Effector memory CD8-positive, alpha-beta T cell (primary cell): ENCODE data around the gene NOC2L.
A peak's percentile ranks its signal among the peaks of the same experiment; 100 is the strongest.

Source experiments
- ATAC-seq: fragments of 150-1000 bp; cut with Tn5 transposase; replicated peaks from 2 replicates; pipeline ENCODE4 v1.10.0; 2021; ENCODE audit warnings: mild to moderate bottlenecking, moderate library complexity
- DNase-seq, 3 experiments: peaks; one replicate each; pipeline ENCODE4 v3.0.0; 2021
- H3K27ac Mint-ChIP-seq, 2 donors: one replicate each; pipeline ENCODE4 v1.8.0; 2022; ENCODE audit warnings: mild to moderate bottlenecking in 2 of 2, mixed read lengths in 2 of 2, moderate library complexity in 2 of 2
- H3K27me3 Mint-ChIP-seq, 2 donors: one replicate each; pipeline ENCODE4 v1.8.0; 2022; ENCODE audit warnings: mixed read lengths in 2 of 2
- H3K36me3 Mint-ChIP-seq: one replicate; pipeline ENCODE4 v1.8.0; 2022; ENCODE audit warnings: mild to moderate bottlenecking, moderate library complexity, mixed read lengths; ENCODE audit not compliant: insufficient read depth
- H3K4me1 Mint-ChIP-seq, 2 donors: one replicate each; pipeline ENCODE4 v1.8.0; 2022; ENCODE audit warnings: low read depth in 2 of 2, mixed read lengths in 2 of 2
- H3K4me3 Mint-ChIP-seq, 2 donors: one replicate each; pipeline ENCODE4 v1.8.0; 2022; ENCODE audit warnings: mild to moderate bottlenecking in 2 of 2, mixed read lengths in 2 of 2, moderate library complexity in 2 of 2
- H3K9me3 Mint-ChIP-seq, 2 donors: one replicate each; pipeline ENCODE4 v1.8.0; 2022; ENCODE audit warnings: mixed read lengths in 2 of 2

The NOC2L gene

GRCh38 chr1:942864-943533 is 16.1 kb downstream of the NOC2L start:
- H3K9me3 Mint-ChIP-seq, result no peaks in the 10 kb centered on the region
- no peak overlapping the region for H3K4me3 Mint-ChIP-seq
- peaks cover 7% of the 10 kb centered on the region for H3K36me3 Mint-ChIP-seq
- H3K4me1 Mint-ChIP-seq, result peaks cover 7 to 10% of the 10 kb centered on the region in 2 donors
- peaks cover 18 to 39% of the 10 kb centered on the region in 2 donors for H3K27me3 Mint-ChIP-seq
- no peak for DNase-seq
- ATAC-seq, result no peak
- H3K27ac Mint-ChIP-seq, result no peak overlapping the region

GRCh38 chr1:942411-942821 is 16.6 kb downstream of the NOC2L start:
- H3K27me3 Mint-ChIP-seq, result peaks cover 22 to 45% of the 10 kb centered on the region in 2 donors
- no peak overlapping the region for H3K27ac Mint-ChIP-seq
- H3K36me3 Mint-ChIP-seq, result peaks cover 7% of the 10 kb centered on the region
- peak; percentile 13 for ATAC-seq
- no peaks in the 10 kb centered on the region for H3K9me3 Mint-ChIP-seq
- peaks cover 7 to 10% of the 10 kb centered on the region in 2 donors for H3K4me1 Mint-ChIP-seq
- H3K4me3 Mint-ChIP-seq, result no peak overlapping the region
- DNase-seq, result no peak

GRCh38 chr1:941588-942383 is 17.3 kb downstream of the NOC2L start:
- DNase-seq, result no peak
- peaks cover 7 to 10% of the 10 kb centered on the region in 2 donors for H3K4me1 Mint-ChIP-seq

DNA sequence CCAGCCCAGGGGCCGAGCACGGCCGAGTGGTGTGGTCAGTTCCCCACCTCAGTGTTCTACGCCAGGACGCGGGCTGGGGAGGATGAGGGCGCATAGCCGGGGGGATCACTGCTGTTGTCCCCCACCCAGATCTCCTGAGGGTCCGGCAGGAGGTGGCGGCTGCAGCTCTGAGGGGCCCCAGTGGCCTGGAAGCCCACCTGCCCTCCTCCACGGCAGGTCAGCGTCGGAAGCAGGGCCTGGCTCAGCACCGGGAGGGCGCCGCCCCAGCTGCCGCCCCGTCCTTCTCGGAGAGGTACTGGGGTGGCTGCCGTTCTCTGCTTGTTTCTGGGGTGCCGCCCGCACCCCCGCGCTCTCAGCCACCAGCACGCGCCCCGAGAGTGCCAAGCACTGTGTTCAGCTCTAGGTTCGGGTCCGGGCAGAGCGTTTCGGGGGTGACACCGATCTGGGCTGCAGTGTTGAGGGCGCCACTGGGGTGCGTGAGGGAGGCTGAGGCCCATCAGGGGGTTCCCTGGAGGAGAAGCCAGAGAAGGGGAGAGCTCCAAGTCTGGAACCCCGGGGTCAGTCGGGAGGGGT is 18.0 kb downstream of the NOC2L start:
- Mint-ChIP-seq H3K36me3 (peaks cover 7% of the 10 kb centered on the region), H3K4me1 (peaks cover 7 to 10% of the 10 kb centered on the region in 2 donors), H3K27me3 (peaks cover 22 to 52% of the 10 kb centered on the region in 2 donors), H3K4me3 (peak overlapping the region; percentile 84 to 85), H3K9me3 (no peaks in the 10 kb centered on the region), H3K27ac (no peak overlapping the region)
- DNase-seq (no peak), ATAC-seq (peak; percentile 2)

More at GRCh38 chr1:941588-942383, 17.3 kb downstream of the NOC2L start:
- ATAC-seq, result peak; percentile 30
- H3K27ac Mint-ChIP-seq, result no peak overlapping the region
- no peaks in the 10 kb centered on the region for H3K9me3 Mint-ChIP-seq
- H3K36me3 Mint-ChIP-seq, result peaks cover 7% of the 10 kb centered on the region
- peaks cover 22 to 49% of the 10 kb centered on the region in 2 donors for H3K27me3 Mint-ChIP-seq
- peak overlapping the region; percentile 84 to 85 for H3K4me3 Mint-ChIP-seq

GRCh38 chr1:940107-941014 is 18.7 kb downstream of the NOC2L start:
- peak; percentile 35 for ATAC-seq
- H3K9me3 Mint-ChIP-seq, result no peaks in the 10 kb centered on the region
- H3K27me3 Mint-ChIP-seq, result peaks cover 26 to 56% of the 10 kb centered on the region in 2 donors
- no peak overlapping the region for H3K27ac Mint-ChIP-seq
- H3K4me3 Mint-ChIP-seq, result peak overlapping the region; percentile 84 to 85
- H3K36me3 Mint-ChIP-seq, result peaks cover 7% of the 10 kb centered on the region
- H3K4me1 Mint-ChIP-seq, result peaks cover 4 to 10% of the 10 kb centered on the region in 2 donors
- DNase-seq, result no peak

DNA sequence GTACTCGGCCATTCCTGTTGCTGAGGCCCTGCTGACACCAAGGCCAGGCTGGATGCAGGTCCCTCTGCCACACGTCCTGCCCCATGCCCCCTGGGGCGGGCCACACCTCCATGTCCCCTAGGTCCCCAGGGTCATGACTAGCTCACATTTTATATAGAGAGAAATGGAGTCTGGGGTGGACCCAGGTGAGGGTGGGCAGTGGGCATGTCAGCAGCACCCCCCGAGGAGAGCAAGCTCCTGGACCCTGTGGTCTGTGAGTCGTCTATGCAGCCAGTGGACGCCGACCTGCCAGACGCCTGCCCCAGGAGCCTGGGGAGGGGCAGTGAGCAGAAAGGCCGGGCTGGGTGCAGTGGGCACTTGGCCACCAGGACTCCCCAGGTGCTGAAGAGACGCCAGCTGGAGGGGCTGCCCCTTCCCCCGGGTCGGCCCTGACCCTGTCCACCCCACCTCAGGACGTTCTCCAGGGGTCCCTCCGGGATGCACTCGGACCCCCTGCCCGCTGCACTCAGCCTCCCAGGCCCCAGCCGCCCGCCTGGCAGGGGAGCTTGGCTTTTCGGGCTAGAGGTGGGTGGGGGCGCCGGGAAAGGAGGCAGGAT is 19.4 kb downstream of the NOC2L start:
- Mint-ChIP-seq H3K4me1 (peaks cover 4 to 10% of the 10 kb centered on the region in 2 donors), H3K27me3 (peaks cover 32 to 64% of the 10 kb centered on the region in 2 donors), H3K27ac (no peak overlapping the region), H3K36me3 (peaks cover 10% of the 10 kb centered on the region), H3K9me3 (no peaks in the 10 kb centered on the region), H3K4me3 (no peak overlapping the region)
- ATAC-seq, result no peak
- DNase-seq, result no peak

- H3K9me3 Mint-ChIP-seq, result no peaks in the 10 kb centered on the region
- H3K27ac Mint-ChIP-seq, result no peak overlapping the region
- H3K4me3 Mint-ChIP-seq, result no peak overlapping the region
- peaks cover 4 to 10% of the 10 kb centered on the region in 2 donors for H3K4me1 Mint-ChIP-seq
- H3K27me3 Mint-ChIP-seq, result peaks cover 32 to 66% of the 10 kb centered on the region in 2 donors
- DNase-seq, result no peak
- no peak for ATAC-seq
- peaks cover 6% of the 10 kb centered on the region for H3K36me3 Mint-ChIP-seq
Measured at GRCh38 chr1:938711-939489, 20.2 kb downstream of the NOC2L start.

GRCh38 chr1:938088-938683 is 20.9 kb downstream of the NOC2L start:
- Mint-ChIP-seq H3K27me3 (peaks cover 32 to 68% of the 10 kb centered on the region in 2 donors), H3K4me1 (peaks cover 4 to 10% of the 10 kb centered on the region in 2 donors), H3K27ac (peak overlapping the region in 1 of 2 donors; percentile 68), H3K4me3 (no peak overlapping the region), H3K9me3 (no peaks in the 10 kb centered on the region), H3K36me3 (peaks cover 6% of the 10 kb centered on the region)
- ATAC-seq, result no peak
- no peak for DNase-seq

- Mint-ChIP-seq H3K4me3 (no peak overlapping the region), H3K27ac (peak overlapping the region in 1 of 2 donors; percentile 68), H3K9me3 (no peaks in the 10 kb centered on the region), H3K4me1 (peaks cover 4 to 6% of the 10 kb centered on the region in 2 donors), H3K36me3 (peaks cover 6% of the 10 kb centered on the region), H3K27me3 (peaks cover 32 to 70% of the 10 kb centered on the region in 2 donors)
- no peak for DNase-seq
- no peak for ATAC-seq
Measured at GRCh38 chr1:937521-937920, 21.5 kb downstream of the NOC2L start.

GRCh38 chr1:936348-937264 is 22.4 kb downstream of the NOC2L start:
- ATAC-seq (no peak), DNase-seq (no peak)
- no peaks in the 10 kb centered on the region for H3K9me3 Mint-ChIP-seq
- H3K27ac Mint-ChIP-seq, result no peak overlapping the region
- H3K27me3 Mint-ChIP-seq, result peaks cover 32 to 73% of the 10 kb centered on the region in 2 donors
- peaks cover 4 to 7% of the 10 kb centered on the region in 2 donors for H3K4me1 Mint-ChIP-seq
- no peak overlapping the region for H3K4me3 Mint-ChIP-seq
- peaks cover 6% of the 10 kb centered on the region for H3K36me3 Mint-ChIP-seq

- DNase-seq (no peak), ATAC-seq (no peak)
- Mint-ChIP-seq H3K27me3 (peaks cover 25 to 72% of the 10 kb centered on the region in 2 donors), H3K9me3 (no peaks in the 10 kb centered on the region), H3K4me3 (peak overlapping the region in 1 of 2 donors; percentile 10), H3K27ac (no peak overlapping the region), H3K36me3 (peaks cover 3% of the 10 kb centered on the region), H3K4me1 (peaks cover 4 to 9% of the 10 kb centered on the region in 2 donors)
Measured at GRCh38 chr1:935751-936231, 23.3 kb downstream of the NOC2L start.
